K562 (cell line): ENCODE measurements around the gene ERO1B. TPM values are rescaled to one million over a fixed set of nuclear protein-coding genes. Genes with fewer than 3 reads are reported as not detected.

Experiments
- BRCA1 ChIP-seq, 2 experiments: fragments of 450-650 bp in 1 of 2; sonication (generic) in 1 of 2; formaldehyde crosslinking in 1 of 2; IDR thresholded peaks; 2 replicates each; pipeline versions ENCODE4 v1.5.0 to v1.6.1; 2017 to 2020; ENCODE audit warnings: mild to moderate bottlenecking in 1 of 2, missing genetic modification reagents in 1 of 2
- BRF2 ChIP-seq: IDR thresholded peaks from 3 replicates; pipeline ENCODE4 v1.6.1; 2011; ENCODE audit warnings: borderline replicate concordance, mild to moderate bottlenecking; ENCODE audit not compliant: insufficient read length, insufficient read depth
- CHCHD3 ChIP-seq: fragments of 250-450 bp; sonication (Bioruptor Pico); IDR thresholded peaks from 2 replicates; pipeline ENCODE4 v2.1.2; 2022; ENCODE audit warnings: mild to moderate bottlenecking
- COPS2 ChIP-seq: fragments of 450-650 bp; conservative IDR thresholded peaks from 2 replicates; pipeline ENCODE4 v1.6.1; 2016; ENCODE audit warnings: mild to moderate bottlenecking, moderate library complexity
- CREB3 ChIP-seq: fragments of 450-650 bp; conservative IDR thresholded peaks from 2 replicates; pipeline ENCODE4 v1.6.1; 2016; ENCODE audit warnings: missing genetic modification characterization, low read depth, mild to moderate bottlenecking, missing compliant biosample characterization, moderate library complexity
- GATAD2B ChIP-seq: fragments of 450-650 bp; IDR thresholded peaks from 2 replicates; pipeline ENCODE4 v1.6.1; 2017; ENCODE audit warnings: mild to moderate bottlenecking, borderline replicate concordance
- GTF2F1 ChIP-seq: IDR thresholded peaks from 2 replicates; pipeline ENCODE4 v1.6.1; 2011; ENCODE audit warnings: low read depth, low read length, improper control_type of control experiment
- HDAC1 ChIP-seq, 2 experiments: fragments of 450-650 bp; IDR thresholded peaks; 2 replicates each; pipeline ENCODE4 v1.6.1; 2016 to 2017; ENCODE audit warnings: inconsistent platforms in 1 of 2, mild to moderate bottlenecking in 1 of 2, moderate library complexity in 1 of 2
- HNRNPK ChIP-seq: fragments of 200-400 bp; formaldehyde crosslinking; IDR thresholded peaks from one replicate; pipeline ENCODE4 v1.6.1; 2018; ENCODE audit warnings: mild to moderate bottlenecking, low read depth, low read length; ENCODE audit not compliant: poor library complexity, severe bottlenecking
- MNT ChIP-seq, 2 experiments: fragments of 450-650 bp; conservative IDR thresholded peaks; 2 replicates each; pipeline ENCODE4 v1.6.1; 2017; ENCODE audit warnings: mild to moderate bottlenecking in 2 of 2, moderate library complexity in 2 of 2
- NCOR1 ChIP-seq: fragments of 450-650 bp; IDR thresholded peaks from 2 replicates; pipeline ENCODE4 v1.6.1; 2016; ENCODE audit warnings: mild to moderate bottlenecking, moderate library complexity
- SIN3B ChIP-seq: fragments of 450-650 bp; IDR thresholded peaks from 2 replicates; pipeline ENCODE4 v1.6.1; 2017; ENCODE audit warnings: low read depth, mild to moderate bottlenecking, moderate library complexity
- SRSF1 ChIP-seq: fragments of 200-400 bp; formaldehyde crosslinking; IDR thresholded peaks from 2 replicates; pipeline ENCODE4 v1.6.1; 2017; ENCODE audit warnings: mild to moderate bottlenecking, low read depth, low read length, moderate library complexity
- STAT5A ChIP-seq: IDR thresholded peaks from 2 replicates; pipeline ENCODE4 v1.6.1; 2012; ENCODE audit warnings: low read length, inconsistent platforms, borderline replicate concordance
- TAF1 ChIP-seq: IDR thresholded peaks from 2 replicates; pipeline ENCODE4 v1.6.1; 2011; ENCODE audit warnings: mild to moderate bottlenecking, low read length, moderate library complexity; ENCODE audit not compliant: insufficient read depth, control insufficient read depth, severe bottlenecking; ENCODE audit errors: extremely low read depth
- TAL1 ChIP-seq: fragments of 450-650 bp; IDR thresholded peaks from 2 replicates; pipeline ENCODE4 v1.6.1; 2016; ENCODE audit warnings: mild to moderate bottlenecking
- TSC22D4 ChIP-seq: fragments of 450-650 bp; IDR thresholded peaks from 2 replicates; pipeline ENCODE4 v1.6.1; 2016; ENCODE audit warnings: missing genetic modification characterization, missing biosample characterization, control low read depth
- ZNF197 ChIP-seq: fragments of 200-800 bp; sonication (Bioruptor generic); IDR thresholded peaks from 2 replicates; pipeline ENCODE4 v1.6.1; 2016; ENCODE audit warnings: low read depth, missing genetic modification characterization, missing compliant biosample characterization
- ZNF277 ChIP-seq: fragments of 250-450 bp; sonication (Bioruptor Pico); IDR thresholded peaks from 2 replicates; pipeline ENCODE4 v1.8.0; 2022; ENCODE audit warnings: inconsistent platforms, mild to moderate bottlenecking, moderate library complexity, borderline replicate concordance
- ZNF395 ChIP-seq: fragments of 200-800 bp; sonication (Bioruptor generic); IDR thresholded peaks from 2 replicates; pipeline ENCODE4 v1.6.1; 2017; ENCODE audit warnings: missing genetic modification characterization, missing compliant biosample characterization
- ZNF41 ChIP-seq: fragments of 250-450 bp; sonication (Bioruptor Pico); conservative IDR thresholded peaks from 2 replicates; pipeline ENCODE4 v1.4.0; 2020; ENCODE audit warnings: mild to moderate bottlenecking
- ZNF583 ChIP-seq: fragments of 250-450 bp; sonication (Bioruptor Pico); IDR thresholded peaks from 2 replicates; pipeline ENCODE4 v1.4.0; 2020
- ZNF778 ChIP-seq: fragments of 450-650 bp; formaldehyde crosslinking; IDR thresholded peaks from 2 replicates; pipeline ENCODE4 v1.4.0; 2020; ENCODE audit warnings: mild to moderate bottlenecking, moderate library complexity
- polyA plus RNA-seq, 8 experiments: library from polyadenylated mRNA; depleted of rRNA in 4 of 8; stranded (reverse) in 5 of 8; unstranded in 3 of 8; fragments of >200 nt; fragmentation: Nextera tagmentation in 2 of 8; fragmentation: Illumina TruSeq in 1 of 8; extraction: Ambion mirVana in 2 of 8; extraction: Trizol in 1 of 8; gene quantifications; 2 replicates each; pipeline versions ENCODE4 v1.2.1 to v1.2.3, GENCODE V29; 2011 to 2014; ENCODE audit warnings: inconsistent platforms in 1 of 8, missing spikeins in 1 of 8
- total RNA-seq, 7 experiments: library from RNA; depleted of rRNA in 6 of 7; stranded (reverse); fragments of >200 nt in 6 of 7; fragmentation: Illumina TruSeq in 2 of 7; extraction: Trizol in 2 of 7; gene quantifications; 2 replicates each; pipeline versions ENCODE4 v1.2.1 to v1.2.3, GENCODE V29; 2011 to 2021; ENCODE audit warnings: low replicate concordance in 1 of 7

The ERO1B gene
- total and polyA plus RNA-seq, 9 of the 15 experiments (the other 6 are each of a cell fraction or from before 2014, with no cell fraction given): 0.59 to 6.4 (median 4.2) TPM

- TF ChIP-seq BRF2: no peak
- TF ChIP-seq GTF2F1: no peak
- TF ChIP-seq SIN3B: no peak
- TF ChIP-seq CHCHD3: no peak
- TF ChIP-seq ZNF41 (CRISPR knock-in tag): peak; percentile 59; the same call in 1 of the 2 replicates
- TF ChIP-seq ZNF277: no peak
- no peak for TF ChIP-seq GATAD2B
- no peak for TF ChIP-seq MNT (conservative IDR thresholded peaks at IDR 0.05)
- TF ChIP-seq ZNF395: no peak; the same call in 1 of the 2 replicates
- TF ChIP-seq HNRNPK: no peak
- no peak for TF ChIP-seq BRCA1 (IDR thresholded peaks at IDR 0.05)
- no peak for TF ChIP-seq BRCA1 (CRISPR knock-in tag; IDR thresholded peaks at IDR 0.05)
- TF ChIP-seq SRSF1: no peak
- 0 out of 2 replicates have a peak, but pooled peaks have one; percentile 57 for TF ChIP-seq CREB3 (tag)
- TF ChIP-seq ZNF583 (CRISPR knock-in tag): peak; percentile 82; the same call in 1 of the 2 replicates
- no peak for TF ChIP-seq TAF1
- TF ChIP-seq COPS2: no peak
- no peak for TF ChIP-seq TAL1
- TF ChIP-seq HDAC1 (IDR thresholded peaks at IDR 0.05): no peak
- TF ChIP-seq ZNF197 (CRISPR knock-in tag): peak; percentile 69; the same call in 1 of the 2 replicates
- no peak for TF ChIP-seq NCOR1
- no peak for TF ChIP-seq STAT5A
- TF ChIP-seq ZNF778 (CRISPR knock-in tag): no peak
- no peak for TF ChIP-seq TSC22D4 (tag)
Measured at GRCh38 chr1:236315518-236315917, 33.8 kb upstream of the ERO1B start (continued).
